ENCODE measurements around the gene WDR37. TPM values are rescaled to one million over a fixed set of nuclear protein-coding genes. Genes with fewer than 3 reads are reported as not detected.

WDR37 gene
- total RNA-seq, 1 experiment from 2014 or later, result 13.3 TPM

DNA sequence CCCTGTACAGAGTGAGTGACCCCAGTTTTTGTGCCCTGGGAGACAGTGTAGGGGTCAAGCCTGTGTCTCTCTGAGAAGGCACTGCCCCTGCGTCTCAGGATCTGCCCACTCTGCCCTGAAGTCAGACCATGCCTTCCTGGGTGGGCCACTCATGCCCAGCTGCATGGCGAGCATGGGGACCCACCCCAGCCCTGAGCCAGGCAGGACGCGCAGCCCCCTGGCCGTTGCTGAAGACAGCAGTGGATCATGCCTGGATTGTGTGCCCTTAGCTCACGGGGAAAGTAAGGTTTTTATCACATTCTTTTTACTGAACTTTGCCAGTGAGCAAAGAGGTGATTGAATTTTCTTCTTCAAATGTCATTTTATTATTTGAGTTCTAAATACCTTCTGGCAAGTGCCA is 66.2 kb downstream of the WDR37 start:
- Histone ChIP-seq H3K4me3 (ENCODE audit: low read length) (no peak overlapping the region), H3K9ac (ENCODE audit: low read length) (no peak overlapping the region), H2AFZ (ENCODE audit: low read length) (no peak overlapping the region), H3K27ac (ENCODE audit: low read length) (no peak overlapping the region), H3K79me2 (ENCODE audit: low read length) (peaks cover 4% of the 10 kb centered on the region; the same call in 1 of the 2 replicates), H3K27me3 (ENCODE audit: low read length) (no peaks in the 10 kb centered on the region), H3K4me2 (ENCODE audit: low read depth, low read length, poor library complexity, severe bottlenecking) (no peak overlapping the region), H3K4me1 (ENCODE audit: low read length) (peaks cover 3% of the 10 kb centered on the region; the same call in 1 of the 2 replicates), H3K9me3 (ENCODE audit: low read length) (no peaks in the 10 kb centered on the region), H4K20me1 (ENCODE audit: insufficient read depth, low read depth, low read length) (no peaks in the 10 kb centered on the region; the same call in 1 of the 2 replicates), H3K9me2 (replicated peaks; ENCODE audit: insufficient read depth, low read length) (no peaks in the 10 kb centered on the region), H3K36me3 (ENCODE audit: insufficient read depth, low read length) (peaks cover 7% of the 10 kb centered on the region; the same call in 1 of the 2 replicates)
- DNase-seq, result no peak

DNA sequence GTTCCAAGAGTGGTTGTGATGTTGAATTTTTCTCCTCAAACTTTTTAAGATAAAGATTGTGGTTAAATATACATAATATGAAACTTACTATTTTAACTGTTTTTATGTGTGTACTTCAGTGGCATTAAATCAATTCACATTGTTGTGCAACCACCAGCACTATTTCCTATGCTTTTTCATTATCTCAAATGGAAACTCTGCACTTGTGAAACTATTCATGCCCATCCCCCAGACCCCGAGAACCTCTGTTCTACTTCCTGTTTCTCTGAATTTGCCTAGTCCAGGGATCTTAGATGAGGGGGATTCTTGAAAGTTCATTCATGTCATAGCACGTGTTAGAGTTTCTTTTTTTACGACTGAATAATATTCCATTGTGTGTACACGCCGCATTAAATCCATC is 67.0 kb downstream of the WDR37 start:
- H3K27me3 ChIP-seq (ENCODE audit: low read length), result no peaks in the 10 kb centered on the region
- no peak overlapping the region for H3K4me2 ChIP-seq (ENCODE audit: low read depth, low read length, poor library complexity, severe bottlenecking)
- H3K79me2 ChIP-seq (ENCODE audit: low read length), result peaks cover 4% of the 10 kb centered on the region; the same call in 1 of the 2 replicates
- no peak overlapping the region for H3K4me3 ChIP-seq (ENCODE audit: low read length)
- peaks cover 3% of the 10 kb centered on the region; the same call in 1 of the 2 replicates for H3K4me1 ChIP-seq (ENCODE audit: low read length)
- no peaks in the 10 kb centered on the region for H3K9me3 ChIP-seq (ENCODE audit: low read length)
- H4K20me1 ChIP-seq (ENCODE audit: insufficient read depth, low read depth, low read length), result peaks cover 2% of the 10 kb centered on the region; the same call in 1 of the 2 replicates
- H3K36me3 ChIP-seq (ENCODE audit: insufficient read depth, low read length), result peaks cover 7% of the 10 kb centered on the region; the same call in 1 of the 2 replicates
- no peak overlapping the region for H2AFZ ChIP-seq (ENCODE audit: low read length)
- DNase-seq, result no peak
- no peaks in the 10 kb centered on the region for H3K9me2 ChIP-seq (replicated peaks; ENCODE audit: insufficient read depth, low read length)
- no peak overlapping the region for H3K27ac ChIP-seq (ENCODE audit: low read length)
- H3K9ac ChIP-seq (ENCODE audit: low read length), result no peak overlapping the region

DNA sequence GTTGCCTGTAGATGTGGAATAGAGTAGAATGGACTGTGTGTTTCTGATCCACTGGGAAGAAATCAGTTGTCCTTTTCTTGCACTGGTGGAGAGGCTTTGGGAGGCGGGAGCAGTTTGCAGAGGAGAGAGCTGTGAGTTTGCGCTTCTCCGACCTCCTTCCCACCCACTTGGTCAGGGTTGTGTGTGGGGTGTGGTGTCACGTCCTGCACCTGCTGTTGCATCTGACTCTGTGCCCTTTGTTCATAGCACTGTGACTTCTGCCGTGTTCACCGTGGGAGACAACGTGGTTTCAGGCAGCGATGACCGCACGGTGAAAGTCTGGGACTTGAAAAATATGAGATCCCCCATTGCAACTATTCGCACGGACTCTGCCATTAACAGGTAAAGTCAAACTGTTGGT is 67.8 kb downstream of the WDR37 start:
- Histone ChIP-seq H3K9me2 (replicated peaks; ENCODE audit: insufficient read depth, low read length) (no peaks in the 10 kb centered on the region), H3K27me3 (ENCODE audit: low read length) (no peaks in the 10 kb centered on the region), H3K4me1 (ENCODE audit: low read length) (peaks cover 3% of the 10 kb centered on the region; the same call in 1 of the 2 replicates), H3K27ac (ENCODE audit: low read length) (no peak overlapping the region), H3K9me3 (ENCODE audit: low read length) (no peaks in the 10 kb centered on the region), H3K36me3 (ENCODE audit: insufficient read depth, low read length) (peaks cover 12% of the 10 kb centered on the region), H3K4me3 (ENCODE audit: low read length) (no peak overlapping the region), H3K4me2 (ENCODE audit: low read depth, low read length, poor library complexity, severe bottlenecking) (no peak overlapping the region), H3K79me2 (ENCODE audit: low read length) (peaks cover 4% of the 10 kb centered on the region; the same call in 1 of the 2 replicates), H2AFZ (ENCODE audit: low read length) (no peak overlapping the region), H4K20me1 (ENCODE audit: insufficient read depth, low read depth, low read length) (peaks cover 3% of the 10 kb centered on the region; the same call in 1 of the 2 replicates), H3K9ac (ENCODE audit: low read length) (no peak overlapping the region)
- DNase-seq, result no peak

GRCh38 chr10:1124796-1125195 is 68.6 kb downstream of the WDR37 start:
- Histone ChIP-seq H3K9me2 (replicated peaks; ENCODE audit: insufficient read depth, low read length) (no peaks in the 10 kb centered on the region), H3K4me1 (ENCODE audit: low read length) (peaks cover 3% of the 10 kb centered on the region; the same call in 1 of the 2 replicates), H3K27me3 (ENCODE audit: low read length) (no peaks in the 10 kb centered on the region), H4K20me1 (ENCODE audit: insufficient read depth, low read depth, low read length) (peaks cover 3% of the 10 kb centered on the region; the same call in 1 of the 2 replicates), H3K9me3 (ENCODE audit: low read length) (no peaks in the 10 kb centered on the region), H3K4me3 (ENCODE audit: low read length) (no peak overlapping the region), H2AFZ (ENCODE audit: low read length) (no peak overlapping the region), H3K36me3 (ENCODE audit: insufficient read depth, low read length) (peaks cover 18% of the 10 kb centered on the region), H3K4me2 (ENCODE audit: low read depth, low read length, poor library complexity, severe bottlenecking) (no peak overlapping the region), H3K27ac (ENCODE audit: low read length) (no peak overlapping the region), H3K79me2 (ENCODE audit: low read length) (peaks cover 4% of the 10 kb centered on the region; the same call in 1 of the 2 replicates), H3K9ac (ENCODE audit: low read length) (no peak overlapping the region)
- DNase-seq, result no peak

DNA sequence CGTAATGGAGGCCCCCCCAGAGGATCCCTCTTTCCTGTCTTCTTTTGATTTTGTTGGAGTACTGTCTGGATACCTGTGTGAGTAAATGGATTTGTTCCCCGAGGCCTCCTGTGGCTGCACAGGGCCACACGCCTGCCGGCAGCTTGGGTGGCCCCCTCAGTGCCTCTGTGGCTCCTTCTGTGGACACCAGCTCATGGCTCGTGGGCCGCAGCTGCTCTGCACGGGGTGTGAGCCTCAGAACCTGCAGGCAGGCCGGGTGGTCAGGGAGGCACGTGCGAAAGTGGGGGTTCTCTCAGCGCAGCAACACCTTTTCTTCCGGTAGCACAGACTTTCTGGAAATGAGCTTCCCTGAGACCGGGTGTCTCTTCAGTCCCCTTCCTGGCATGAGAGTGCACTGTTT is 70.3 kb downstream of the WDR37 start:
- DNase-seq, result no peak
- H3K9ac ChIP-seq (ENCODE audit: low read length), result no peak overlapping the region
- peaks cover 6% of the 10 kb centered on the region; the same call in 1 of the 2 replicates for H4K20me1 ChIP-seq (ENCODE audit: insufficient read depth, low read depth, low read length)
- H3K9me2 ChIP-seq (replicated peaks; ENCODE audit: insufficient read depth, low read length), result no peaks in the 10 kb centered on the region
- no peak overlapping the region for H3K4me3 ChIP-seq (ENCODE audit: low read length)
- peaks cover 4% of the 10 kb centered on the region; the same call in 1 of the 2 replicates for H3K79me2 ChIP-seq (ENCODE audit: low read length)
- no peak overlapping the region for H3K27ac ChIP-seq (ENCODE audit: low read length)
- no peaks in the 10 kb centered on the region for H3K9me3 ChIP-seq (ENCODE audit: low read length)
- no peaks in the 10 kb centered on the region for H3K27me3 ChIP-seq (ENCODE audit: low read length)
- H2AFZ ChIP-seq (ENCODE audit: low read length), result no peak overlapping the region
- no peak overlapping the region for H3K4me2 ChIP-seq (ENCODE audit: low read depth, low read length, poor library complexity, severe bottlenecking)
- H3K36me3 ChIP-seq (ENCODE audit: insufficient read depth, low read length), result peaks cover 18% of the 10 kb centered on the region
- peaks cover 3% of the 10 kb centered on the region; the same call in 1 of the 2 replicates for H3K4me1 ChIP-seq (ENCODE audit: low read length)

DNA sequence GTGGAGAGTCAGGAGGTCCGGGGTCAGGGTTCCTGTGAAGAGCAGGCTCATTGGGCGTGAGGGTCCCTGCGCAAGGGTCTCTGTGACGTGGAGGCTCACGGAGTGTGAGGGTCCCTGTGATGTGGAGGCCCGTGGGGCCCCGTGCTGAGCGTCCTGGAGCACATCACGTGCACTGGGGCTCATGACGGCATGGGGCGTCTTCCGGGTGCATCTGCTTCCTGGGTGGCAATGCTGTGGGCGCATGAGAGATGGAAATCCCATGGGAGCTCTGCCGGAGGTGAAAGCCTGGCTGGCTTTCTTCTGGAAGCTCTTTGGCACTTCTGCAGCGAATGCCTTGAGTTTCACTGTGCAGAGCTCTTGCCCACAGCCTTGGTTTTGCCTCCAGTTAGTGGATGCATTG is 71.4 kb downstream of the WDR37 start:
- Histone ChIP-seq H2AFZ (ENCODE audit: low read length) (no peak overlapping the region), H3K9ac (ENCODE audit: low read length) (no peak overlapping the region), H3K4me1 (ENCODE audit: low read length) (peaks cover 3% of the 10 kb centered on the region; the same call in 1 of the 2 replicates), H3K9me2 (replicated peaks; ENCODE audit: insufficient read depth, low read length) (no peaks in the 10 kb centered on the region), H3K36me3 (ENCODE audit: insufficient read depth, low read length) (peaks cover 12% of the 10 kb centered on the region), H3K27ac (ENCODE audit: low read length) (no peak overlapping the region), H3K4me3 (ENCODE audit: low read length) (no peak overlapping the region), H4K20me1 (ENCODE audit: insufficient read depth, low read depth, low read length) (peaks cover 6% of the 10 kb centered on the region; the same call in 1 of the 2 replicates), H3K9me3 (ENCODE audit: low read length) (no peaks in the 10 kb centered on the region), H3K79me2 (ENCODE audit: low read length) (peaks cover 4% of the 10 kb centered on the region; the same call in 1 of the 2 replicates), H3K27me3 (ENCODE audit: low read length) (no peaks in the 10 kb centered on the region), H3K4me2 (ENCODE audit: low read depth, low read length, poor library complexity, severe bottlenecking) (no peak overlapping the region)
- no peak for DNase-seq

- no peak for DNase-seq
- H3K4me2 ChIP-seq (ENCODE audit: low read depth, low read length, poor library complexity, severe bottlenecking), result no peak overlapping the region
- no peak overlapping the region for H3K4me3 ChIP-seq (ENCODE audit: low read length)
- no peak overlapping the region for H3K9ac ChIP-seq (ENCODE audit: low read length)
- H3K27ac ChIP-seq (ENCODE audit: low read length), result no peak overlapping the region
- no peaks in the 10 kb centered on the region for H3K9me2 ChIP-seq (replicated peaks; ENCODE audit: insufficient read depth, low read length)
- peaks cover 11% of the 10 kb centered on the region; the same call in 1 of the 2 replicates for H3K36me3 ChIP-seq (ENCODE audit: insufficient read depth, low read length)
- peaks cover 6% of the 10 kb centered on the region; the same call in 1 of the 2 replicates for H4K20me1 ChIP-seq (ENCODE audit: insufficient read depth, low read depth, low read length)
- H3K4me1 ChIP-seq (ENCODE audit: low read length), result peaks cover 3% of the 10 kb centered on the region; the same call in 1 of the 2 replicates
- H3K27me3 ChIP-seq (ENCODE audit: low read length), result no peaks in the 10 kb centered on the region
- H3K9me3 ChIP-seq (ENCODE audit: low read length), result no peaks in the 10 kb centered on the region
- no peak overlapping the region for H2AFZ ChIP-seq (ENCODE audit: low read length)
- H3K79me2 ChIP-seq (ENCODE audit: low read length), result peaks cover 4% of the 10 kb centered on the region; the same call in 1 of the 2 replicates
These were observed 71.9 kb downstream of the WDR37 start for GRCh38 chr10:1128115-1128514.

DNA sequence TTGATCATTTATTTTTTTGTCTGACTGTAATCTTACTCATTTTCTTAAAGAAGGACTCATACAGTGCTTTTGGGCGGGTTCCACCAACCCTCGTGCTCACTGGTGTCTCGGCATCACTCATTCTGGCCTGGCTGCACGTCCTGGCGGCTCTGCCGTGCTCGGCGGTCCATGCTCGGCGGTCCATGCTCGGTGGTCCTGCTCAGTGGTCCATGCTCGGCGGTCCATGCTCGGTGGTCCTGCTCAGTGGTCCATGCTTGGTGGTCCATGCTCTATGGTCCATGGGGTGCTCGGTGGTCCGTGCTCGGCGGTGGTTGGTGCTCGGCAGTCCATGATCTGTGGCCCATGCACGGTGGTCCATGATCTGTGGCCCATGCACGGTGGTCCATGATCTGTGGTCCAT is 72.5 kb downstream of the WDR37 start:
- Histone ChIP-seq H4K20me1 (ENCODE audit: insufficient read depth, low read depth, low read length) (peaks cover 6% of the 10 kb centered on the region; the same call in 1 of the 2 replicates), H3K4me3 (ENCODE audit: low read length) (no peak overlapping the region), H3K27me3 (ENCODE audit: low read length) (no peaks in the 10 kb centered on the region), H3K79me2 (ENCODE audit: low read length) (no peaks in the 10 kb centered on the region), H3K27ac (ENCODE audit: low read length) (no peak overlapping the region), H3K36me3 (ENCODE audit: insufficient read depth, low read length) (peaks cover 11% of the 10 kb centered on the region; the same call in 1 of the 2 replicates), H3K9ac (ENCODE audit: low read length) (no peak overlapping the region), H2AFZ (ENCODE audit: low read length) (no peak overlapping the region), H3K9me2 (replicated peaks; ENCODE audit: insufficient read depth, low read length) (no peaks in the 10 kb centered on the region), H3K4me1 (ENCODE audit: low read length) (no peaks in the 10 kb centered on the region), H3K9me3 (ENCODE audit: low read length) (no peaks in the 10 kb centered on the region), H3K4me2 (ENCODE audit: low read depth, low read length, poor library complexity, severe bottlenecking) (no peak overlapping the region)
- DNase-seq, result no peak
